OCI-LY7 (cell line): Measurements from ENCODE around the gene CGNL1.

Experiments used
- EZH2phosphoT487 ChIP-seq: fragments of 200-600 bp; sonication (generic); IDR thresholded peaks from 2 replicates; pipeline ENCODE4 v1.6.1; 2018; ENCODE audit warnings: low read depth, borderline replicate concordance, mild to moderate bottlenecking, mixed run types, antibody characterized with exemption, low read length, moderate library complexity, mixed read lengths
- TF ChIP-seq, protein P1 (sequence below): fragments of 200-600 bp; sonication (generic); conservative IDR thresholded peaks from 2 replicates; pipeline ENCODE4 v1.5.1; 2014; ENCODE audit warnings: mild to moderate bottlenecking, antibody characterized with exemption, low read length, moderate library complexity, mixed read lengths

DNA sequence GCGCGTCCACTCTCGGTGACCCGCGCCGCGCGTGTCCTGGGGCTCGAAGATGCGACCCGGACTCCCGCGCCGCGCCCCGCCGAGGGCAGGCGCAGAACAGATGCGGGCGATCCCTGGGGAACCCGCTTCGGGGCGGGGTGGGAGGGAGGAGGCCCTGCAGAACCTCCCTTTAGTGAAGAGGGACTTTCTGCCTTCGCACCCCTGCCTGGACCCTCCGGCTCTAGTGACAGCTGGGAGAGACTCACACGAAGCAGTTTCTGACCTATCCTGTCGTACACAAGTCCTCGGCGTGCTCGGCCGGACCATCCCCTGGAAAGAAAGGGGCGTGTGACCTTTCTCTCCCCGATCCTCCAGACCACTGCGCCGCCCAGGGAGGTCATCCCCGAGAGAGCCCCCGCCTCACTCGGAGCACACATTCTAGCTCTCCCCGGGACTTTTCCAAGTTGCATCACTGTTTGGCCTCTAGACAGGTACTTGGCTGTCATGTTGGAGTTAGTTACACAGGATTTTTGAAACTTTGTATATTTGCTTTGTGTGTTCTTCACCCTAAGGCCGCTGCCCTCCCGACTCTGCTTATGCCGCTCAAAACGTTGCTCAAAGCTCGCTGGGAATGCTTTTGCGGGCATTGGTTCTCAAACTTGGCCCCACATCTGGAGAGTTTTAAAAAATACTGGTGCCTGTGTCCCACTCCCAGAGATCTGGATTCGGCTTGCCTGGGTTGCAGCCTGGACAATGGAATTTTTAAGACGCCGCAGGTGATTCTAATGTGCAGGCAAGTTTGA lies 582 bp downstream of the CGNL1 start:
- TF ChIP-seq, protein P1, sequence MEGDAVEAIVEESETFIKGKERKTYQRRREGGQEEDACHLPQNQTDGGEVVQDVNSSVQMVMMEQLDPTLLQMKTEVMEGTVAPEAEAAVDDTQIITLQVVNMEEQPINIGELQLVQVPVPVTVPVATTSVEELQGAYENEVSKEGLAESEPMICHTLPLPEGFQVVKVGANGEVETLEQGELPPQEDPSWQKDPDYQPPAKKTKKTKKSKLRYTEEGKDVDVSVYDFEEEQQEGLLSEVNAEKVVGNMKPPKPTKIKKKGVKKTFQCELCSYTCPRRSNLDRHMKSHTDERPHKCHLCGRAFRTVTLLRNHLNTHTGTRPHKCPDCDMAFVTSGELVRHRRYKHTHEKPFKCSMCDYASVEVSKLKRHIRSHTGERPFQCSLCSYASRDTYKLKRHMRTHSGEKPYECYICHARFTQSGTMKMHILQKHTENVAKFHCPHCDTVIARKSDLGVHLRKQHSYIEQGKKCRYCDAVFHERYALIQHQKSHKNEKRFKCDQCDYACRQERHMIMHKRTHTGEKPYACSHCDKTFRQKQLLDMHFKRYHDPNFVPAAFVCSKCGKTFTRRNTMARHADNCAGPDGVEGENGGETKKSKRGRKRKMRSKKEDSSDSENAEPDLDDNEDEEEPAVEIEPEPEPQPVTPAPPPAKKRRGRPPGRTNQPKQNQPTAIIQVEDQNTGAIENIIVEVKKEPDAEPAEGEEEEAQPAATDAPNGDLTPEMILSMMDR = no peak
- TF ChIP-seq EZH2phosphoT487 = no peak
